Stimulated activated CD8-positive, alpha-beta memory T cell treated with anti-CD3 and anti-CD28 coated beads, Interleukin-7, amount 100 ng/mL, for 48 hours (primary cell): ENCODE measurements around the gene CFAP299.

Experiments
- DNase-seq, 2 donors: peaks; one replicate each; pipeline ENCODE4 v3.0.0-alpha.2; 2020; ENCODE audit warnings: low read depth in 1 of 2; ENCODE audit errors: extremely low read depth in 1 of 2

The CFAP299 gene

GRCh38 chr4:80999943-81000342 is 664.4 kb downstream of the CFAP299 start:
- no peak for DNase-seq

GRCh38 chr4:81003597-81004111 is 668.1 kb downstream of the CFAP299 start:
- DNase-seq, result no peak

GRCh38 chr4:81007417-81007816 is 671.9 kb downstream of the CFAP299 start:
- no peak for DNase-seq
